ENCODE data around the gene ANAPC15. TPM values are rescaled to one million over a fixed set of nuclear protein-coding genes. Genes with fewer than 3 reads are reported as not detected.

Gene ANAPC15
- total RNA-seq, 2 donors from 2014 or later = 28.9 to 54.2 TPM

GRCh38 chr11:72125956-72126355 lies 13.5 kb upstream of the ANAPC15 start:
- Histone ChIP-seq H3K4me3 (no peak overlapping the region), H3K27me3 (replicated peaks; ENCODE audit: insufficient read depth) (no peaks in the 10 kb centered on the region), H3K4me1 (replicated peaks) (no peaks in the 10 kb centered on the region), H3K9me3 (no peaks in the 10 kb centered on the region), H3K27ac (no peak overlapping the region), H3K36me3 (no peaks in the 10 kb centered on the region)
- DNase-seq (ENCODE audit: low spot score) = no peak
- intact Hi-C loops (cut with DNase I) = no loop called here
- TF ChIP-seq POLR2A (IDR thresholded peaks at IDR 0.05) = no peak
- TF ChIP-seq, protein P1, sequence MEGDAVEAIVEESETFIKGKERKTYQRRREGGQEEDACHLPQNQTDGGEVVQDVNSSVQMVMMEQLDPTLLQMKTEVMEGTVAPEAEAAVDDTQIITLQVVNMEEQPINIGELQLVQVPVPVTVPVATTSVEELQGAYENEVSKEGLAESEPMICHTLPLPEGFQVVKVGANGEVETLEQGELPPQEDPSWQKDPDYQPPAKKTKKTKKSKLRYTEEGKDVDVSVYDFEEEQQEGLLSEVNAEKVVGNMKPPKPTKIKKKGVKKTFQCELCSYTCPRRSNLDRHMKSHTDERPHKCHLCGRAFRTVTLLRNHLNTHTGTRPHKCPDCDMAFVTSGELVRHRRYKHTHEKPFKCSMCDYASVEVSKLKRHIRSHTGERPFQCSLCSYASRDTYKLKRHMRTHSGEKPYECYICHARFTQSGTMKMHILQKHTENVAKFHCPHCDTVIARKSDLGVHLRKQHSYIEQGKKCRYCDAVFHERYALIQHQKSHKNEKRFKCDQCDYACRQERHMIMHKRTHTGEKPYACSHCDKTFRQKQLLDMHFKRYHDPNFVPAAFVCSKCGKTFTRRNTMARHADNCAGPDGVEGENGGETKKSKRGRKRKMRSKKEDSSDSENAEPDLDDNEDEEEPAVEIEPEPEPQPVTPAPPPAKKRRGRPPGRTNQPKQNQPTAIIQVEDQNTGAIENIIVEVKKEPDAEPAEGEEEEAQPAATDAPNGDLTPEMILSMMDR (IDR thresholded peaks at IDR 0.05) = no peak
- WGBS = 36% methylated on average over 1 of the region's 1 CpG

GRCh38 chr11:72124046-72124445 lies 11.6 kb upstream of the ANAPC15 start:
- intact Hi-C loops (cut with DNase I) = no loop called here
- Histone ChIP-seq H3K27me3 (replicated peaks; ENCODE audit: insufficient read depth) (no peaks in the 10 kb centered on the region), H3K36me3 (no peaks in the 10 kb centered on the region), H3K4me1 (replicated peaks) (no peaks in the 10 kb centered on the region), H3K9me3 (no peaks in the 10 kb centered on the region), H3K27ac (no peak overlapping the region), H3K4me3 (no peak overlapping the region)
- TF ChIP-seq, protein P1 (IDR thresholded peaks at IDR 0.05) = no peak
- TF ChIP-seq POLR2AphosphoS5 (IDR thresholded peaks at IDR 0.05) (no peak), POLR2A (IDR thresholded peaks at IDR 0.05) (no peak)
- 66% methylated on average over 6 of the region's 6 CpGs for WGBS
- no peak for DNase-seq (ENCODE audit: low spot score)

DNA sequence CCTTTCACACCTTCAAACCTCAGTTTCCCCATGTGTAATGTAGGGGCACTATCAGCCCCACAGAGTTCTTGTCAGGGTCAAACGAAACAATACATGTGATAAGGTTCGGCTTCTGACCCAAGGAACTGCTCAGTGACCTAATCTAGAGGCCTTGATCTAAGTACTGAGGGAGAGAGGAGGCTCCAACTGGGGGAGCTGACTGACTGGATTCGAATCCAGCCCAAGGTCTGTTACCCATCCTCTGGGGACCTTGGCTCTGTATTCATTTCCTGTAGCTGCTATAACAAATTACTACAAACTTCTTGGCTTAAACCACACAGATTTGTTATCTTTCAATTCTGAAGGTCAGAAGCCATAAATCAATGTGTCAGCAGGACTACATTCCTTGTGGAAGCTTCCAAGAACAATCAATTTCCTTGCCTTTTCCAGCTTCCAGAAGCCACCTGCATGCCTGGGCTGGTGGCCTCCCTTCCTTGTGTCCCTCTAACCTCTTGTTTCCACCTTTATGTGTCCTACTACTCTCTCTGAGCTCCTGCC lies 10.7 kb upstream of the ANAPC15 start:
- no peaks in the 10 kb centered on the region for H3K4me1 ChIP-seq (replicated peaks)
- 85% methylated on average over 3 of the region's 3 CpGs for WGBS
- intact Hi-C loops (cut with DNase I) = no loop called here
- no peak overlapping the region for H3K4me3 ChIP-seq
- no peaks in the 10 kb centered on the region for H3K36me3 ChIP-seq
- no peak overlapping the region for H3K27ac ChIP-seq
- no peak for DNase-seq (ENCODE audit: low spot score)
- H3K27me3 ChIP-seq (replicated peaks; ENCODE audit: insufficient read depth) = no peaks in the 10 kb centered on the region
- TF ChIP-seq POLR2A (IDR thresholded peaks at IDR 0.05) (no peak), POLR2AphosphoS5 (IDR thresholded peaks at IDR 0.05) (no peak)
- TF ChIP-seq, protein P1 (IDR thresholded peaks at IDR 0.05) = no peak
- no peaks in the 10 kb centered on the region for H3K9me3 ChIP-seq

DNA sequence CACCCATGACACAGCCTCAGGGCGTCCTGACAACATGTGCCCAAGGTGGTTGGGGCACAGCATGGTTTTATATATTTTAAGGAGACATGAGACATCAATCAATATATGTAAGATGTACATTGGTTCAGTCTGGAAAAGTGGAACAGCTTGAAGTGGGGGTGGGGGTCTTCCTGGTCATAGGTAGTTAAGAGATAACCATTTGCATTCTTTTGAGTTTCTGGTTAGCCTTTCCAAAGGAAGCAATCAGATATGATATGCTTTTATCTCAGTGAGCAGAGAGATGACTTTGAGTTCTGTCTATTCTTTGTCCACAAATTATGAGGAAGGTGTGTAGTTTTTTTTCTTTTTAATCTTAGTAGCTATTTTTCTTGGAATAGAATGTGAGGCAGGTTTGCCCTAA lies 10.1 kb upstream of the ANAPC15 start:
- DNase-seq (ENCODE audit: low spot score) = no peak

GRCh38 chr11:72120930-72121329 lies 8.4 kb upstream of the ANAPC15 start:
- no peak for DNase-seq (ENCODE audit: low spot score)
- Histone ChIP-seq H3K4me1 (replicated peaks) (no peaks in the 10 kb centered on the region), H3K36me3 (no peaks in the 10 kb centered on the region), H3K27ac (no peak overlapping the region), H3K9me3 (no peaks in the 10 kb centered on the region), H3K4me3 (no peak overlapping the region), H3K27me3 (replicated peaks; ENCODE audit: insufficient read depth) (no peaks in the 10 kb centered on the region)
- TF ChIP-seq POLR2AphosphoS5 (IDR thresholded peaks at IDR 0.05) (no peak), POLR2A (IDR thresholded peaks at IDR 0.05) (no peak)
- TF ChIP-seq, protein P1 (IDR thresholded peaks at IDR 0.05) = no peak
- intact Hi-C loops (cut with DNase I) = no loop called here
- WGBS = 78% methylated on average over 2 of the region's 2 CpGs

More for the DNA sequence above, 10.1 kb upstream of the ANAPC15 start:
- TF ChIP-seq, protein P1 (IDR thresholded peaks at IDR 0.05) = no peak
- TF ChIP-seq POLR2A (IDR thresholded peaks at IDR 0.05) (no peak), POLR2AphosphoS5 (IDR thresholded peaks at IDR 0.05) (no peak)
- intact Hi-C loops (cut with DNase I) = no loop called here
- H3K27me3 ChIP-seq (replicated peaks; ENCODE audit: insufficient read depth) = no peaks in the 10 kb centered on the region
- no peak overlapping the region for H3K27ac ChIP-seq
- WGBS = 81% methylated on average over 1 of the region's 1 CpG
- H3K9me3 ChIP-seq = no peaks in the 10 kb centered on the region
- no peaks in the 10 kb centered on the region for H3K4me1 ChIP-seq (replicated peaks)
- no peak overlapping the region for H3K4me3 ChIP-seq
- H3K36me3 ChIP-seq = no peaks in the 10 kb centered on the region

Measured in prostate gland (tissue), 2 donors.